ENCODE measurements around the gene TMEM225B. TPM values are rescaled to one million over a fixed set of nuclear protein-coding genes. Genes with fewer than 3 reads are reported as not detected.
"Not testable (repeated sequence)": the region's sequence is repeated elsewhere in the genome, so short reads cannot be mapped to it uniquely, and the experiment has no call there.

TMEM225B gene
- total RNA-seq, 1 experiment from 2014 or later, result not detected

DNA sequence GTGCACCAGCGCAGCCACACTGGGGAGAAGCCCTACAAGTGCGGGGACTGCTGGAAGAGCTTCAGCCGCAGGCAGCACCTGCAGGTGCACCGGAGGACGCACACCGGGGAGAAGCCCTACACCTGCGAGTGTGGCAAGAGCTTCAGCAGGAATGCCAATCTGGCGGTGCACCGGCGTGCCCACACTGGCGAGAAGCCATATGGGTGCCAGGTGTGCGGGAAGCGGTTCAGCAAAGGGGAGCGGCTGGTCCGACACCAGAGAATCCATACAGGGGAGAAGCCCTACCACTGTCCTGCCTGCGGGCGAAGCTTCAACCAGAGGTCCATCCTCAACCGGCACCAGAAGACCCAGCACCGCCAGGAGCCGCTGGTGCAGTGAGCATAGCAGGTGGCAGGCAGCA lies 31.6 kb downstream of the TMEM225B start:
- no peaks in the 10 kb centered on the region for H3K4me1 ChIP-seq (ENCODE audit: insufficient read depth, low read length)
- 0 out of 2 replicates have a peak, but pooled peaks cover 5% of the 10 kb centered on the region for H4K20me1 ChIP-seq (ENCODE audit: low read length)
- no peaks in the 10 kb centered on the region for H3K9me2 ChIP-seq (replicated peaks; ENCODE audit: low read length)
- BruUV-seq (replicated peaks), result no TSS peak
- no peaks in the 10 kb centered on the region for H3K79me2 ChIP-seq (ENCODE audit: low read length)
- H3F3A ChIP-seq (ENCODE audit: low read length, unreplicated experiment), result no peaks in the 10 kb centered on the region
- no peak overlapping the region for H3K27ac ChIP-seq (ENCODE audit: low read length)
- H3K4me3 ChIP-seq (ENCODE audit: low read length), result no peak overlapping the region
- TF ChIP-seq EZH2 (IDR thresholded peaks at IDR 0.05; ENCODE audit: low read length, unreplicated experiment) (no peak), EZH2phosphoT487 (IDR thresholded peaks at IDR 0.05; ENCODE audit: borderline replicate concordance, low read length) (no peak)
- TF ChIP-seq, protein P1, sequence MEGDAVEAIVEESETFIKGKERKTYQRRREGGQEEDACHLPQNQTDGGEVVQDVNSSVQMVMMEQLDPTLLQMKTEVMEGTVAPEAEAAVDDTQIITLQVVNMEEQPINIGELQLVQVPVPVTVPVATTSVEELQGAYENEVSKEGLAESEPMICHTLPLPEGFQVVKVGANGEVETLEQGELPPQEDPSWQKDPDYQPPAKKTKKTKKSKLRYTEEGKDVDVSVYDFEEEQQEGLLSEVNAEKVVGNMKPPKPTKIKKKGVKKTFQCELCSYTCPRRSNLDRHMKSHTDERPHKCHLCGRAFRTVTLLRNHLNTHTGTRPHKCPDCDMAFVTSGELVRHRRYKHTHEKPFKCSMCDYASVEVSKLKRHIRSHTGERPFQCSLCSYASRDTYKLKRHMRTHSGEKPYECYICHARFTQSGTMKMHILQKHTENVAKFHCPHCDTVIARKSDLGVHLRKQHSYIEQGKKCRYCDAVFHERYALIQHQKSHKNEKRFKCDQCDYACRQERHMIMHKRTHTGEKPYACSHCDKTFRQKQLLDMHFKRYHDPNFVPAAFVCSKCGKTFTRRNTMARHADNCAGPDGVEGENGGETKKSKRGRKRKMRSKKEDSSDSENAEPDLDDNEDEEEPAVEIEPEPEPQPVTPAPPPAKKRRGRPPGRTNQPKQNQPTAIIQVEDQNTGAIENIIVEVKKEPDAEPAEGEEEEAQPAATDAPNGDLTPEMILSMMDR (conservative IDR thresholded peaks at IDR 0.05; ENCODE audit: low read depth, low read length), result no peak
- H3K9ac ChIP-seq (ENCODE audit: low read length), result no peak overlapping the region
- no peak overlapping the region for H2AFZ ChIP-seq (ENCODE audit: low read length)
- DNase-seq (no peak), ATAC-seq (no peak)
- no peak overlapping the region for H3K4me2 ChIP-seq (ENCODE audit: low read length)
- H3K27me3 ChIP-seq (ENCODE audit: low read length), result no peaks in the 10 kb centered on the region
- ChIA-PET POLR2A (ENCODE audit: unreplicated experiment) (no interaction called here), CTCF (no interaction called here)
- intact Hi-C loops (cut with micrococcal nuclease), result no loop called here
- peaks cover 27% of the 10 kb centered on the region for H3K36me3 ChIP-seq (ENCODE audit: low read depth, low read length)
- H3K9me3 ChIP-seq (ENCODE audit: low read length), result no peaks in the 10 kb centered on the region

DNA sequence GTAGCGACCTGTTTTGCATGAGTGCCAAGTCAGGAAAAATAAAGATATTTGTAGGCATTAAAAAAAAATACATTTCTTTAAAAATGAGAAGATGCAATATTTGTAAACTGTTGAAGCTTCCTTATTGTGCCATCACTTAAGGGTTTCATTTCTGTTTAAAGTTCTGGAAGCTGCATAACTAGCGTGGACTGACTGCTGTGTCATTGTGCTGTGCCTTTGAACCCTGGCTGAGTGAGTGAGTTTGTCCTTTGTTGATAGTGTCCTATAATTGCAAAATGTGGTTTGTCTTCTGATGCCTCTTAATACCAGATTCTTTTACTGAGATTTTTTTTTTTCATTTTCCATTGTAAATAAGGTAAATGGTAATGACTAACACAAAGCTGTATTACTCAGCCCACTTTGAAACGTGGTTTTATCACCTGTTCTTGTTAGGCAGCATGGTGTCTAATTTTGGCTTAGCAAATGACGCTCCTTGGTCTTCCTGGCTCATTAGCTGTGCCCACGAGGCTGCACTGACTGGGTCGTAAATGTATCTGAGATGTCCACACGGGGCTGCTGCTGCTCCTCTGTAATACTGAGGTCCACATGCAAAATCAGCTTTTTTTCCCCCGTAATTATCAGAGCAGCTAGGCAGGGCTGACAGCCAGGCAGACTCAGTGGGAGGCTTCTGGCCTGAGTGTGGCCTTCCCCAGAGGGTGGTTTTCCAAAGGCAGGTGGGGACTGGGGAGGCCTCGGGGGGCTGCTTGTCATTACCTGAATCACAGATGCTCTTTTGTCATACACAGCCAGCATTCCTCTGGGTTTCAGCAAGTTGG lies 33.4 kb downstream of the TMEM225B start:
- ChIA-PET CTCF (interaction anchor here (0.6 to 1.7 kb wide), 6 partner anchors 28 to 207 kb away, joined by 3 to 10 read pairs (median 6); no protein-coding TSS in a partner anchor), POLR2A (ENCODE audit: unreplicated experiment) (no interaction called here)
- no TSS peak for BruUV-seq (replicated peaks)
- H3K27ac ChIP-seq (ENCODE audit: low read length), result no peak overlapping the region
- no peaks in the 10 kb centered on the region for H3K9me3 ChIP-seq (ENCODE audit: low read length)
- H3K4me2 ChIP-seq (ENCODE audit: low read length), result no peak overlapping the region
- TF ChIP-seq, protein P1 (conservative IDR thresholded peaks at IDR 0.05; ENCODE audit: low read depth, low read length), result peak; percentile 52
- no peak for TF ChIP-seq EZH2 (IDR thresholded peaks at IDR 0.05; ENCODE audit: low read length, unreplicated experiment)
- no peak for TF ChIP-seq EZH2phosphoT487 (IDR thresholded peaks at IDR 0.05; ENCODE audit: borderline replicate concordance, low read length)
- H3K9me2 ChIP-seq (replicated peaks; ENCODE audit: low read length), result no peaks in the 10 kb centered on the region
- H3K9ac ChIP-seq (ENCODE audit: low read length), result no peak overlapping the region
- peaks cover 16% of the 10 kb centered on the region; the same call in 1 of the 2 replicates for H3K36me3 ChIP-seq (ENCODE audit: low read depth, low read length)
- H4K20me1 ChIP-seq (ENCODE audit: low read length), result 0 out of 2 replicates have a peak, but pooled peaks cover 5% of the 10 kb centered on the region
- no peaks in the 10 kb centered on the region for H3K79me2 ChIP-seq (ENCODE audit: low read length)
- no peaks in the 10 kb centered on the region for H3K27me3 ChIP-seq (ENCODE audit: low read length)
- ATAC-seq (peak; percentile 83), DNase-seq (peak; percentile 22)
- H3K4me3 ChIP-seq (ENCODE audit: low read length), result no peak overlapping the region
- intact Hi-C loops (cut with micrococcal nuclease), result loop anchor here (1.0 kb wide), 1 partner anchor 207 kb away; no protein-coding TSS in a partner anchor
- no peaks in the 10 kb centered on the region for H3F3A ChIP-seq (ENCODE audit: low read length, unreplicated experiment)
- H2AFZ ChIP-seq (ENCODE audit: low read length), result no peak overlapping the region
- H3K4me1 ChIP-seq (ENCODE audit: insufficient read depth, low read length), result no peaks in the 10 kb centered on the region

DNA sequence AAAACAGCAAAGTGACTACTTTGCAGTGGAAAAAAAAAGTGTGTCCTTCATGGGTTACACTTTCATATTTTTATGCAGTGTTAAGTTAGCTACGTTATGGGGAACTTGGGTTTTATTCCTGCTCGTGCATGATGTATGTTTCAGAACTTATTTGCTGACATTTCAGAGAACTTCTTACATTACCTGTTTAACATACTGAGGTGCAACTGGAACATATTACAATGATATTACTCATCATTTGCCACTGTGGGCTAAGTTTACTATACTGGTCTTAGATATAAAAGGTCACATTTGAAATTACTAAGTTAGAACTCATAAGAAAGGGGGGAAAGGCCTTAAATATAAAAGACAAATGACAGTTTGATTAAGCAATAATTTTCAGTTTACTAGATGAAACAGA lies 39.3 kb downstream of the TMEM225B start:
- H3F3A ChIP-seq (ENCODE audit: low read length, unreplicated experiment); H3K4me3 ChIP-seq (ENCODE audit: low read length); CTCF ChIA-PET; intact Hi-C loops (cut with micrococcal nuclease); H4K20me1 ChIP-seq (ENCODE audit: low read length); H3K36me3 ChIP-seq (ENCODE audit: low read depth, low read length); BruUV-seq (replicated peaks); H3K9ac ChIP-seq (ENCODE audit: low read length); H3K4me1 ChIP-seq (ENCODE audit: insufficient read depth, low read length); H3K27ac ChIP-seq (ENCODE audit: low read length); H3K4me2 ChIP-seq (ENCODE audit: low read length); POLR2A ChIA-PET (ENCODE audit: unreplicated experiment); H3K9me2 ChIP-seq (replicated peaks; ENCODE audit: low read length); H3K9me3 ChIP-seq (ENCODE audit: low read length); H2AFZ ChIP-seq (ENCODE audit: low read length); H3K27me3 ChIP-seq (ENCODE audit: low read length); H3K79me2 ChIP-seq (ENCODE audit: low read length): not testable (repeated sequence)
- 0 out of 2 replicates have a peak, but pooled peaks have one; percentile 27 for ATAC-seq
- DNase-seq, result peak; percentile 33

Measured in PC-3 (cell line).